Measurements from ENCODE around the gene CAMK2A.

DNA sequence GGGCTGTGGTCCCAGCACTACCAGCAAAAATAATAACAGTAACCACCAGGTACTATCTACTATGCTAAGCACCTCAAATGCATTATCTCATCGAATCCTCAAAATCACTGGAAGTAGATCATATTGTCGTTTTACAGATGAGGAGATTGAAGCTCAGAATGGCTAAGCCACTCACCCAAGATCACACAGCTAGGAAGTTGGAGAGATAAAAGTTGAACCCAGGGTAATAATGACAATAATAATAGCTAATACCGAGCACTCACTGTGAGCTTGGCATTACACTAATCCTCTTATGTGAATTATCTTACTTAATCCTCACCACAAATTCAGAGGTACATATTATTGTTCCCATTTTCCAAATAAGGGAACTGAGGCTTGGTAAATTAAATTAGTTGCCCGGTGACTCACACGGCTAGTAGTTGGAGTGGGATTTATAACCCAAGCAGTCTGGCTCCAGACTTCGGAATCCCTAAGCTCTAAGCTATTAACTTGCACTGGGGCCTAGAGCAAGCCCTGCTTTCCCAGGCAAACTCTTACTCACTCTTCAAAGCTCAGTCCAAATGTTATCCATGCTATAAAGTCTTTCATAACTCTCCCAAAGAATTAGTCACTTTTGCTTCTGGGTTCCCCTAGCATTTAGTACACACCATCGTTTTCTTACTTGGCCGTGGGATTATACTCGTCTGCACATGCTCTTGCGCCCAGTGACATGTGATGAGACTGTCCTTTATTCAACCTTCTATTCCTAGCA, 9.3 kb upstream of the CAMK2A start:
- TF ChIP-seq, protein P1, sequence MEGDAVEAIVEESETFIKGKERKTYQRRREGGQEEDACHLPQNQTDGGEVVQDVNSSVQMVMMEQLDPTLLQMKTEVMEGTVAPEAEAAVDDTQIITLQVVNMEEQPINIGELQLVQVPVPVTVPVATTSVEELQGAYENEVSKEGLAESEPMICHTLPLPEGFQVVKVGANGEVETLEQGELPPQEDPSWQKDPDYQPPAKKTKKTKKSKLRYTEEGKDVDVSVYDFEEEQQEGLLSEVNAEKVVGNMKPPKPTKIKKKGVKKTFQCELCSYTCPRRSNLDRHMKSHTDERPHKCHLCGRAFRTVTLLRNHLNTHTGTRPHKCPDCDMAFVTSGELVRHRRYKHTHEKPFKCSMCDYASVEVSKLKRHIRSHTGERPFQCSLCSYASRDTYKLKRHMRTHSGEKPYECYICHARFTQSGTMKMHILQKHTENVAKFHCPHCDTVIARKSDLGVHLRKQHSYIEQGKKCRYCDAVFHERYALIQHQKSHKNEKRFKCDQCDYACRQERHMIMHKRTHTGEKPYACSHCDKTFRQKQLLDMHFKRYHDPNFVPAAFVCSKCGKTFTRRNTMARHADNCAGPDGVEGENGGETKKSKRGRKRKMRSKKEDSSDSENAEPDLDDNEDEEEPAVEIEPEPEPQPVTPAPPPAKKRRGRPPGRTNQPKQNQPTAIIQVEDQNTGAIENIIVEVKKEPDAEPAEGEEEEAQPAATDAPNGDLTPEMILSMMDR (conservative IDR thresholded peaks at IDR 0.05 in 1 of 2, IDR thresholded peaks at IDR 0.05 in 1 of 2; ENCODE audit: low read depth in 1 of 2, low read length in 2 of 2), result no peak
- no peak for TF ChIP-seq EZH2 (IDR thresholded peaks at IDR 0.05; ENCODE audit: low read length, missing control alignments)

All from fibroblast of lung (primary cell).